Transverse colon (tissue), 4 donors: Measurements from ENCODE around the gene GCN1. TPM values are rescaled to one million over a fixed set of nuclear protein-coding genes. Genes with fewer than 3 reads are reported as not detected.

Experiments
- DNase-seq: peaks from one replicate; pipeline ENCODE4 v3.0.0-alpha.2; 2019
- H3K27ac ChIP-seq, 4 donors: fragments of 200-600 bp; sonication (generic); 2 replicates each; pipeline ENCODE4 v1.5.1; 2016 to 2018; ENCODE audit warnings: inconsistent platforms in 4 of 4
- H3K27me3 ChIP-seq: fragments of 200-600 bp; sonication (generic); 2 replicates; pipeline ENCODE4 v1.5.1; 2017; ENCODE audit warnings: inconsistent platforms
- H3K36me3 ChIP-seq, 4 donors: fragments of 200-600 bp; sonication (generic); 2 replicates each; pipeline ENCODE4 v1.5.1; 2017 to 2019; ENCODE audit warnings: inconsistent platforms in 4 of 4
- H3K4me1 ChIP-seq, 4 donors: fragments of 200-600 bp; sonication (generic); 2 replicates each; pipeline ENCODE4 v1.5.1; 2017 to 2020; ENCODE audit warnings: inconsistent platforms in 4 of 4
- H3K4me3 ChIP-seq, 4 donors: fragments of 200-600 bp; sonication (generic); 1 replicate in 1 of 4; 2 replicates in 3 of 4; pipeline versions ENCODE4 v1.5.1 to v1.6.1; 2017 to 2019; ENCODE audit warnings: inconsistent platforms in 4 of 4
- H3K9me3 ChIP-seq, 2 donors: fragments of 200-600 bp; sonication (generic); 2 replicates each; pipeline ENCODE4 v1.5.1; 2017 to 2019; ENCODE audit warnings: inconsistent platforms in 2 of 2
- CTCF ChIP-seq, 5 experiments: fragments of 200-600 bp in 3 of 5; fragments of 450-650 bp in 2 of 5; sonication (generic) in 3 of 5; IDR thresholded peaks; 1 replicate in 2 of 5; 2 replicates in 3 of 5; pipeline ENCODE4 v1.5.1; 2016 to 2017; ENCODE audit warnings: antibody characterized with exemption in 5 of 5, inconsistent platforms in 3 of 5, mild to moderate bottlenecking in 2 of 5, moderate library complexity in 1 of 5
- EP300 ChIP-seq: sonication (generic); formaldehyde crosslinking; IDR thresholded peaks from one replicate; pipeline ENCODE4 v1.6.1; 2017; ENCODE audit warnings: antibody characterized with exemption, low read depth
- POLR2A ChIP-seq: fragments of 450-650 bp; IDR thresholded peaks from one replicate; pipeline ENCODE4 v1.6.1; 2016; ENCODE audit warnings: antibody characterized with exemption, mild to moderate bottlenecking, moderate library complexity
- POLR2AphosphoS5 ChIP-seq, 3 donors: sonication (generic); formaldehyde crosslinking; IDR thresholded peaks; one replicate each; pipeline ENCODE4 v1.6.1; 2016; ENCODE audit warnings: antibody characterized with exemption in 3 of 3
- WGBS, 2 donors: methylation state at CpG; one replicate each; pipeline ENCODE4 v1.1.5; 2018; ENCODE audit warnings: low coverage in 1 of 2; 5-methylcytosine and 5-hydroxymethylcytosine counted together
- in situ Hi-C, 4 donors: fragments of 200-750 bp; cut with MboI; loops; one replicate each; pipeline versions ENCODE4 v1.15.0 to v1.15.1; 2017; ENCODE audit warnings: low sequenced_read_pairs in 3 of 4, low pct_ligation_motif_present in 1 of 4, low pct_unique_long_range_greater_than_20kb in 1 of 4
- intact Hi-C: fragments of 100-400 bp; cut with DNase I; formaldehyde crosslinking; loops from one replicate; pipeline ENCODE4 v1.15.1; 2023; ENCODE audit warnings: low total_unique reads
- total RNA-seq, 4 donors: library from RNA; depleted of rRNA; stranded (reverse); fragments of >200 nt; gene quantifications; one replicate each; pipeline ENCODE4 v1.1.0, GENCODE V29; 2016

Gene GCN1
- total RNA-seq, 4 donors from 2014 or later: 70.0 to 141 (median 107) TPM

- Histone ChIP-seq H3K27me3 (no peaks in the 10 kb centered on the region), H3K27ac (no peak overlapping the region), H3K4me3 (no peak overlapping the region), H3K9me3 (no peaks in the 10 kb centered on the region), H3K36me3 (peaks cover 0 to 15% (median 7%) of the 10 kb centered on the region in 4 donors), H3K4me1 (peaks cover 0 to 4% (median 2%) of the 10 kb centered on the region in 4 donors)
- 86% methylated on average over 13 of the region's 13 CpGs; no CpG with 5 or more reads in 1 of the 2 donors for WGBS, 2 donors
- intact Hi-C loops (no loop called here), in situ Hi-C loops (no loop called here)
- TF ChIP-seq CTCF (IDR thresholded peaks at IDR 0.05) (no peak), POLR2A (no peak), EP300 (no peak), POLR2AphosphoS5 (IDR thresholded peaks at IDR 0.05) (no peak)
- no peak for DNase-seq
Observed at GRCh38 chr12:120095331-120095730, 99.2 kb downstream of the GCN1 start.

- no peak for DNase-seq
- no peak overlapping the region for H3K27ac ChIP-seq
- intact Hi-C loops (no loop called here), in situ Hi-C loops (no loop called here)
- no peak overlapping the region for H3K4me3 ChIP-seq
- no peaks in the 10 kb centered on the region for H3K4me1 ChIP-seq
- 88% methylated on average over 2 to 9 of the region's 9 CpGs for WGBS, 2 donors
- no peaks in the 10 kb centered on the region for H3K9me3 ChIP-seq
- H3K36me3 ChIP-seq: peaks cover 0 to 15% (median 7%) of the 10 kb centered on the region in 4 donors
- H3K27me3 ChIP-seq: no peaks in the 10 kb centered on the region
- TF ChIP-seq POLR2AphosphoS5 (IDR thresholded peaks at IDR 0.05): no peak
- TF ChIP-seq EP300: no peak
- TF ChIP-seq CTCF (IDR thresholded peaks at IDR 0.05): no peak
- no peak for TF ChIP-seq POLR2A
Observed at GRCh38 chr12:120094485-120094884, 100.0 kb downstream of the GCN1 start.

- in situ Hi-C loops (no loop called here), intact Hi-C loops (no loop called here)
- 75 to 88% methylated on average over 3 to 14 of the region's 17 CpGs for WGBS, 2 donors
- Histone ChIP-seq H3K4me1 (no peaks in the 10 kb centered on the region), H3K27me3 (no peaks in the 10 kb centered on the region), H3K27ac (no peak overlapping the region), H3K9me3 (no peaks in the 10 kb centered on the region), H3K4me3 (no peak overlapping the region), H3K36me3 (peaks cover 0 to 15% (median 7%) of the 10 kb centered on the region in 4 donors)
- no peak for DNase-seq
- TF ChIP-seq CTCF (IDR thresholded peaks at IDR 0.05): no peak
- TF ChIP-seq POLR2A: no peak
- TF ChIP-seq POLR2AphosphoS5 (IDR thresholded peaks at IDR 0.05): no peak
- no peak for TF ChIP-seq EP300
Observed at GRCh38 chr12:120093592-120094355, 100.7 kb downstream of the GCN1 start.

GRCh38 chr12:120093336-120093591 is 101.3 kb downstream of the GCN1 start:
- Histone ChIP-seq H3K27ac (no peak overlapping the region), H3K9me3 (no peaks in the 10 kb centered on the region), H3K4me1 (no peaks in the 10 kb centered on the region), H3K36me3 (peaks cover 0 to 14% (median 5%) of the 10 kb centered on the region in 4 donors), H3K4me3 (no peak overlapping the region), H3K27me3 (no peaks in the 10 kb centered on the region)
- in situ Hi-C loops (no loop called here), intact Hi-C loops (no loop called here)
- no peak for TF ChIP-seq CTCF (IDR thresholded peaks at IDR 0.05)
- no peak for TF ChIP-seq EP300
- no peak for TF ChIP-seq POLR2AphosphoS5 (IDR thresholded peaks at IDR 0.05)
- TF ChIP-seq POLR2A: no peak
- DNase-seq: no peak
- 94% methylated on average over 4 of the region's 4 CpGs; no CpG with 5 or more reads in 1 of the 2 donors for WGBS, 2 donors
